GM12874 (cell line): ENCODE data around the gene TSPAN15.

ENCODE experiments used
- TF ChIP-seq, protein P1 (sequence below): IDR thresholded peaks from 2 replicates; pipeline ENCODE4 v1.5.1; 2011; ENCODE audit warnings: low read depth, mild to moderate bottlenecking, control low read depth, low read length, moderate library complexity; ENCODE audit not compliant: insufficient read depth

Gene TSPAN15

DNA sequence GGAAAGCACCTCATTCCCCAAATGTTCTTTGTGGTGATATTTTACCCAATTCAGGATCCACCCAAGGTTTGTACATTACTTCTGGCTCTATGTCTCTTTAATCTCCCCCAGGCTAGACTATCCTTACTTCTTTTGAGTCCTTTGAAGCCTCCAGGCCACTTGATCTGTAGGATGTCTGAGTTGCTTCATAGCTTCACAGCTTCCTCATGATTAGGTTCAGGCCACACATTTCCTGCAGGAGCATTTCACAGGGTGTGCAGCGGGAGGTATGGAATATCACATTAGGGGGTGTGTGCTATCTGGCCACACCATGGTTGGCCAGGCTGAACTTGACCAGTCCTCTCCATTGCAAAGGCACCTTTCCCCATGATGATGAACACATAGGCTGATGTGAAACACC is 18.7 kb downstream of the TSPAN15 start:
- TF ChIP-seq, protein P1, sequence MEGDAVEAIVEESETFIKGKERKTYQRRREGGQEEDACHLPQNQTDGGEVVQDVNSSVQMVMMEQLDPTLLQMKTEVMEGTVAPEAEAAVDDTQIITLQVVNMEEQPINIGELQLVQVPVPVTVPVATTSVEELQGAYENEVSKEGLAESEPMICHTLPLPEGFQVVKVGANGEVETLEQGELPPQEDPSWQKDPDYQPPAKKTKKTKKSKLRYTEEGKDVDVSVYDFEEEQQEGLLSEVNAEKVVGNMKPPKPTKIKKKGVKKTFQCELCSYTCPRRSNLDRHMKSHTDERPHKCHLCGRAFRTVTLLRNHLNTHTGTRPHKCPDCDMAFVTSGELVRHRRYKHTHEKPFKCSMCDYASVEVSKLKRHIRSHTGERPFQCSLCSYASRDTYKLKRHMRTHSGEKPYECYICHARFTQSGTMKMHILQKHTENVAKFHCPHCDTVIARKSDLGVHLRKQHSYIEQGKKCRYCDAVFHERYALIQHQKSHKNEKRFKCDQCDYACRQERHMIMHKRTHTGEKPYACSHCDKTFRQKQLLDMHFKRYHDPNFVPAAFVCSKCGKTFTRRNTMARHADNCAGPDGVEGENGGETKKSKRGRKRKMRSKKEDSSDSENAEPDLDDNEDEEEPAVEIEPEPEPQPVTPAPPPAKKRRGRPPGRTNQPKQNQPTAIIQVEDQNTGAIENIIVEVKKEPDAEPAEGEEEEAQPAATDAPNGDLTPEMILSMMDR = no peak

DNA sequence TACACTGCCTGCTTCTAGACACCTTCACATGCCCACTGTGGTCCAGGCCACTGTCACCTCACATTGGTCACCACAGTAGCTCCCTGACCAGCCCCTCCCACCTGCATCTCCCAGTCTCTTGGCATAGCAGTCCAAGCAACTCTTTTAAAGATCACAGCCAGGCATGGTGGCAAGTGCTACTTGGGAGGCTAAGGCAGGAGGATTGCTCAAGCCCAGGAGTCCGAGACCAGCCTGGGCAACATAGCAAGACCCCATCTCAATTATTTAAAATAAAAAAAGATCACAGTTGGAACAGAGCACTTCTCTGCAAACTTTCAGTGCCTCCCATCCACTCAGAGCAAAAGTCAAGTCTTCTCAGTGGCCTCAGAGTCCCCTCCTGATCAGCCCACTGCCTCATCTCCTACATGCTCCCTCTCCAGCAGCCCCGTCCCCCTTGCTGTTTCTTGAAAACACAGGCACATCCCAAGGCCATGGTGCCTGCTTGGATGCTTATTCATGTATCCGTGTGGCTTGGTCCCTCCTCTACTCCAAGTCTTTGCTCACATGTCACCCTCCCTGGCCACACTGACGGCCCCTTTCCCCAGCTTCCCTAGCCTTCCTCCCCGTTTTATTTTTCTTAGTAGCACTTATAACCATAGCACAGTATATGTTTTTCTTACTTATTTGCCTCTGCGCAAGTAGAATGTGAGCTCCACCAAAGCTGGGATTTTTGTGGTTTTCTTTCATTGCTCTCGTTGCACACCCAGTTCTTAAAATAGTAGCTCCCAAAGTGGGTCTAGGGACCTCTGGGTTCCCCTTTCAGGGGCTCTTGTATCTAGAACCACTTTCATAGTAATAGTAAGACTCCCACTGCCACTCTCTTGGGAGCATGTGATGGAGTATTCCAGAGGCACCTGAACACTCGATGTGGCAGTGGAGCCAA is 19.5 kb downstream of the TSPAN15 start:
- TF ChIP-seq, protein P1 = no peak

DNA sequence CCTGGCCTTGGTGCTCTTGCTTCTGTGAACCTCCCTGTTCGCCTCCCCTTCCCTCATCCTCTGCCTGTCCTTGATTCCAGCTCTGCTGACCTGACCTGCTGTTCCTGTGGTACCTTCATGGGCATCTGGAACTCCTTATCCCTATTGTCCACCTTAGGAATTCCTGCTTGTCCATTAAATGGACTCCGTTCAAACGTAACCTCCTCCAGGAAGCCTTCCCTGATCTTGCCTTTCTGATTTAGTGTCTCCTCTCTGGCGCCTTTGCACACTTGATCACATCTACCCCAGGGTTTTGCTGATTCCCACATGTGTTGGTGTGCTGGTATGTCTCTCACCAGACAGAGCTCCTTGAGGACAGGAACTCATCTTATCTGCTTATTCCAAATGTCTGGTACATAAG is 20.9 kb downstream of the TSPAN15 start:
- TF ChIP-seq, protein P1 = no peak

DNA sequence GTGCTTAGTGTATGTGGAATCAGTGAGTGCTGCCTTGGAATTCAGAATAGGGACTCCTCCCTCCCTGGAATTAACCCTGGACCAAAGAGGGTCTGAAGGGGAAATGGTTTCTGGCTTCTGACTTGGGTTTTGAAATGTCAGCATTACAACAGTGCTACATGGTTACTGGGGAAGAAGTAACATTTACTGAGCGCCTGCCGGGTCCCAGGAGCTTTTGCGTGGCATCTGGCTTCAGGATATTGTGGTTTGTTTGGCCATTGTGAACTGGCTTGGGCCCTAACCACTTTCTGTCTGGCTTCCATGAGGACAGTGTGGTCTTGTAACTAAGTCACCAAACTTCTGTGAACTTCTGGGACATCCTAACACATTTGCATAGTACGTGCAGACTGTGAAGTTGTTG is 21.3 kb downstream of the TSPAN15 start:
- TF ChIP-seq, protein P1 = no peak

DNA sequence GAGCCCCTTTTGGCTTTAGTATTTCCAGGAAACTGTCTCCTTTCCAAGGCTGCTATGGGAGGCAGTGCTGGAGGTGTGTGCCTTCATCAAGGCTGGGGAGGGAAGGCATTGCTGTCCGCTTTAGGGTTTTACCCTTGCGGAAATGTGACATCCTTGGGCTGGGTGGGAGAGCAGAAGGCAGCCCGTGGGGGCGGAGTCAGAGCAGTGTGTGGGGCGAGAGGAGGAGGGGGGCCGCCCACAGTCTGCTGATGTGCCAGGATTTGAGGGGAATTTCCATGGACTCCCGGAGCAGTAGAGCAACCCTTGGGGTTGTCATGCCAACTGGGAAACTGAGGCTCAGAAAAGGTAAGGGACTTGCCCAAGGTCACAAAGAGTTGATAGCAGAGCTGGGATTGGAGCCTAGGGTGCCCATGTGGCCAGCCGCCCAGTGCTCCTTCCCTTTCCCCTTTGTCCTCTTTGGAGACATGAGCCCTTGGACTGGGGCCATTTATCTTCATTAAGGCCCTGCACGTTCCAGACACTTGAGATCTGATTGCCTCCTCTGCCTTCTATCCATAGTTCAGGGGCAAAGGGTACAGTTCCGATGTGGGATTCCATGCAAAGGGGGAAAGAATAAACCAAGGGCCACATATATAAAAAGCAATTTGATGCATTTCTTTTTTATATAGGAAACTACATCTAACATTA is 22.2 kb downstream of the TSPAN15 start:
- TF ChIP-seq, protein P1 = no peak

DNA sequence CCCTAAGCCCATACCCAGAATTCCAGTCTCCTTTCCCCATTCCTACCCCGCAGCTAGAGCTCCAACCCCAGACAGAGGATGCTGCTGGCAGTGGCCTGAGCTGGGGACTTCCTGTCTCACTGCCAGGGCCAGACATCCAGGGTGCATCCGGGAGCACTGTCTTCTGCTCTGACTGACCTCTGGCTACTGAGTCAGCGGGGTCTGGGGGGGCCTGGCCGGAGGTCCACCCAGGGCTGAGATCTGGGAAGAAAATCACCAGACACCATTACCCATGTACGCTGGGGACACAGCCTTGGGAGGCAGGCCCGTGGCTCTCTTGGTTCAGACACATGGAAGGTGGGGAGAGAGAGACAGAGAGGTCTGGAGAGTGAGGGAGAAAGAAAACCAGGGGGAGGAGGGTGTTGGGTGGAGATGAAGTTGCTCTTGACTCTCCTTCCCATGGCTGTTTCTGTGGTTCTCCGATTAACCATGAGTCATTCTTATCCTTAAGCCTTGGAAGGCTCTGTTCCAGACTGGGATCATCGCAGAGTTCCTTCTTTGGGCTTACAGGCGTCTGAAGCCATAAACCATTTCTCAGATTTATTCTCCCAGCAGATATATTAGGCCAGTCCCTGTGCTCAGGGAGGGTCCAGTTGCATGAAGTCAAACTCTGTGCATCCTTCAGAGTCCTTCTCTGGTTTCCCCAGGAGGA is 23.6 kb downstream of the TSPAN15 start:
- TF ChIP-seq, protein P1 = no peak

DNA sequence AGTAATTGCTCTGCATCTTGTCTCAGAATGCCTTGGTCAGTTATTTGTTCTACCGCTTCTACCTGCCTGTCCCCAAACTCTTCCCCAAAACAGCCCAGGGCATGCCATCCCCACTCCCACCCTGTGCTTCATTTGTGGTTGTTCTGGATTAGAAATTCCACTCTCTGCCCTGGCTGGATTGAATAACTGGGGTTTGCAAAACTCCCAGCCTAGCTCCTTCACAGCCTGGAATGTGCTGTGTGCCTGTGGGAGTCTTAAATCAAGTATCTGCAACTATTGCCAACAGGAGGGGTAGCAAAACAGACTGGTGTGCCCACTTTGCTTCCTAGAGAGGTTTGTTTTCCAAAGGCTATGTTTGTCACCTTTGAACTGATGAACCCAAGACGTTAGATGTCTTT is 24.2 kb downstream of the TSPAN15 start:
- TF ChIP-seq, protein P1 = no peak
